Activated naive CD8-positive, alpha-beta T cell (primary cell): ENCODE data around the gene LONP2.

Source experiments
- H3K27ac Mint-ChIP-seq: one replicate; pipeline ENCODE4 v1.8.0; 2021; ENCODE audit warnings: mixed read lengths
- H3K27me3 Mint-ChIP-seq: one replicate; pipeline ENCODE4 v1.8.0; 2021; ENCODE audit warnings: mixed read lengths
- H3K36me3 Mint-ChIP-seq: one replicate; pipeline ENCODE4 v1.8.0; 2021; ENCODE audit warnings: mixed read lengths
- H3K4me1 Mint-ChIP-seq: one replicate; pipeline ENCODE4 v1.8.0; 2021; ENCODE audit warnings: low read depth, mixed read lengths
- H3K4me3 Mint-ChIP-seq: one replicate; pipeline ENCODE4 v1.8.0; 2021; ENCODE audit warnings: mild to moderate bottlenecking, mixed read lengths
- H3K9me3 Mint-ChIP-seq: one replicate; pipeline ENCODE4 v1.8.0; 2021; ENCODE audit warnings: low read depth, mixed read lengths

The LONP2 gene

DNA sequence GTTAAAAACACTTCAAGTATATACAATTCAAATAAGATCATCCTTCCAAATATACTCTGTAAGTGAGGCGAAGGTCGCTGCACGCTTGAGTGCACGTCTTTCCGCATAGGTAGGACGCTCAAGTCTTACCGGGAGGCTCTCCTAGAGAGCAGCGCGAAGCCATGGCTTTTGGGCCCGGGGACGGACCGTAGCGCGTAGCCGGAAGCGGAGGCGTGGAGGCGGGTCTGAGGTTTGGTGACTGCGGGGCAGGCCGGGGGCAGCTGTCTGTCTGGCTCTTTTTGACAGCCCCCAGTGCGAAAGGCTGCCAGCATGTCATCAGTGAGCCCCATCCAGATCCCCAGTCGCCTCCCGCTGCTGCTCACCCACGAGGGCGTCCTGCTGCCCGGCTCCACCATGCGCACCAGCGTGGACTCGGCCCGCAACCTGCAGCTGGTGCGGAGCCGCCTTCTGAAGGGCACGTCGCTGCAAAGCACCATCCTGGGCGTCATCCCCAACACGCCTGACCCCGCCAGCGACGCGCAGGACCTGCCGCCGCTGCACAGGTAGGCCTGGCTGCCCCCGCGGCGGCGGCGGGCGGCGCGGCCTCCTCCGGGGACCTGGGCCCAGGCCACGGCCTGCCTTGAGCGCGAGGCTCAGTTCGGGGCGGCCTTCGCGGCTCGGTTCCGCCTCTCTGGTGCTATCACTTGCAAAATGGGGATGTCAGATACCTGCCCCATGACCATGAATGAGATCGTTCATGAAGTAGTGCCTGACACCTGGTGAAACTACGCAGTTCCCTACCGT lies at the start of gene LONP2:
TSS of gene LONP2 (plus strand) at position 221 of the 783 bp plus-strand sequence. CDS start at position 310, 89 bp downstream.
- no peaks in the 10 kb centered on the region for H3K9me3 Mint-ChIP-seq
- peaks cover 44% of the 10 kb centered on the region for H3K4me1 Mint-ChIP-seq
- H3K36me3 Mint-ChIP-seq, result peaks cover 3% of the 10 kb centered on the region
- H3K27me3 Mint-ChIP-seq, result no peaks in the 10 kb centered on the region
- peak within 1 kb of the TSS; percentile 97 for H3K27ac Mint-ChIP-seq
- peak within 1 kb of the TSS; percentile 96 for H3K4me3 Mint-ChIP-seq

DNA sequence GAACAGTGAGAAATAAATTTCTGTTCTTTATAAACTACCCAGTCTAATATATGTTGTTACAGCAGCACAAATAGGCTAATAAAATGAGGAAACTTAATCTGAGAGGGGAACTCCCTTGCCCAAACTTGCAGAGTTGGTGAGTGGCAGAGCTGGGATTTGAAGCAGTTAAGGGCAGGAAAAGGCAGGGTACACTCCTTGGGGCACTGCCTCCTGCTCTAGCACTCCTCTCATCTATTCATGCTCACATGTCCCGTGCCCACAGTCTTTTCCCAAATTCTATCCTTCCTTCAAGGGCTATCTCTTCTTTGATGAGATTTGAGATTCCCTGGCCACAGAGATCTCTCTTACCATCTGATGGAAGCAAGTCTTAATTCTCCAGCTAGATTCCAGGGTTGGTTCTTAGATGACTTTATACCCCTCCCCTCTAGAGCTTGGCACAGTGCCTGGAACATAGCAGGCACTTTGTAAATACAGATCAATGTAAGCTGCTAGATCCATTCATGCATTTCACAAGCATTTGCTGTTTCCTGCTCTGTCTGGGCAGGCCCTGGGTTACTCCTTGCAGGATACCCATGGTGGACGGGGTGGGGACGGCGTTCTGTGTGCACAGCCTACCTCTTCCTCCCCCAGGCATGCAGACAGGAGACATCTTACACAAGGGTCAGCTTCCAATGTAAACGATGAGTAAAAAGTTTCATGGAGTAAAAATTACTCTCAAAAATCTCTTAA lies 49.1 kb upstream of the LONP2 start:
- Mint-ChIP-seq H3K27me3 (no peaks in the 10 kb centered on the region), H3K9me3 (no peaks in the 10 kb centered on the region), H3K4me3 (no peak overlapping the region), H3K27ac (no peak overlapping the region), H3K4me1 (no peaks in the 10 kb centered on the region), H3K36me3 (no peaks in the 10 kb centered on the region)

DNA sequence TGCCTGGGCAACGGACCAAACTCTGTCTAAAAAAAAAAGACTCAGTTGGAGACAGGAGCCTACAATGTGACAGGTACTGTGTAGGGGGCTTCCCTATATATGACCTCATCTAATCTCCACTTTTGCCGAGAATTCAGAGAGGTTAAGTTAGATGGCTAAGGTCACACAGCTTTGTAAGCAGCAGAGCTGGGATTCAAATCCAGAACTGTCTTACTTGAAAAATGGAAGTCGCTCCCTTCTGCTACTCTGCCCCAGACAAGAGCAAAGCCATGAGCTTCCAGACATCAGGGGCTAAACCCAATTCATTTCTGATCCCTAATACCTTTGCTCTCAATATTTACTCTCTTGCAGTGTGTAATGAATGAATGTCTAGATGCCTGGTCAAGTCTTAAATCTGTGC lies 46.8 kb upstream of the LONP2 start:
- no peaks in the 10 kb centered on the region for H3K36me3 Mint-ChIP-seq
- no peak overlapping the region for H3K4me3 Mint-ChIP-seq
- no peak overlapping the region for H3K27ac Mint-ChIP-seq
- H3K27me3 Mint-ChIP-seq, result no peaks in the 10 kb centered on the region
- H3K9me3 Mint-ChIP-seq, result no peaks in the 10 kb centered on the region
- H3K4me1 Mint-ChIP-seq, result no peaks in the 10 kb centered on the region

DNA sequence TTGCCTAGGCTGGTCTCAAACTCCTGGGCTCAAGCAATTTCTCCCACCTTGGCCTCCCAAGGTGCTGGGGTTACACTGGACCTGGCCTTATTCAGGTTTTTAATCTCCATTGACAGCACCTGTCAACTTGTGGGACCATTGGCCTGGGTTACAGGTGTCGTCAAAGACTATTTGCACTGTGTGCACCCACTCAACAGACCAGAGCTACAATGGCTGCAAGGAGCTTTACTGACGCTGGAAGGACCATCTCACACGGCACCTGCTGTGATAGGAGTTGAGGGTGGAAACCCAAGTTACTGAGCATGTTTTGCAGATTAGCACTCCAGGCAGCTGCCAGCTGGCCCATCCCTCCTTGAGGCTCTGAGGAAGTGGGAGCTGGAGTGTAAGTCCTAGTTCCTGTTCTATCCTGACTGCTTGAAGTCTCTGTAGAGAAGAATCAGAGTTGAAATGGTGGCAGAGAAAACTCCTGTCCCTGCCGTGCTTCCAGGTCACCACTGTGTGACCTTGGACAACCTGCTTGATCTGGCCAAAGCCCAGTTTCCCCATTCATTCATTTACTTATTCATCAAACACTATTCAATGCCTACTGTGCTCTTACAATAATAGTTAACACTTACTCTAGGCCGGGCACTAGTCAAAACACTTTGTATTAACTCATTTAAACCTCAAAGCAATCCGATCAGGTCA lies 42.4 kb upstream of the LONP2 start:
- H3K27me3 Mint-ChIP-seq, result peaks cover 2% of the 10 kb centered on the region
- H3K4me1 Mint-ChIP-seq, result no peaks in the 10 kb centered on the region
- no peaks in the 10 kb centered on the region for H3K36me3 Mint-ChIP-seq

DNA sequence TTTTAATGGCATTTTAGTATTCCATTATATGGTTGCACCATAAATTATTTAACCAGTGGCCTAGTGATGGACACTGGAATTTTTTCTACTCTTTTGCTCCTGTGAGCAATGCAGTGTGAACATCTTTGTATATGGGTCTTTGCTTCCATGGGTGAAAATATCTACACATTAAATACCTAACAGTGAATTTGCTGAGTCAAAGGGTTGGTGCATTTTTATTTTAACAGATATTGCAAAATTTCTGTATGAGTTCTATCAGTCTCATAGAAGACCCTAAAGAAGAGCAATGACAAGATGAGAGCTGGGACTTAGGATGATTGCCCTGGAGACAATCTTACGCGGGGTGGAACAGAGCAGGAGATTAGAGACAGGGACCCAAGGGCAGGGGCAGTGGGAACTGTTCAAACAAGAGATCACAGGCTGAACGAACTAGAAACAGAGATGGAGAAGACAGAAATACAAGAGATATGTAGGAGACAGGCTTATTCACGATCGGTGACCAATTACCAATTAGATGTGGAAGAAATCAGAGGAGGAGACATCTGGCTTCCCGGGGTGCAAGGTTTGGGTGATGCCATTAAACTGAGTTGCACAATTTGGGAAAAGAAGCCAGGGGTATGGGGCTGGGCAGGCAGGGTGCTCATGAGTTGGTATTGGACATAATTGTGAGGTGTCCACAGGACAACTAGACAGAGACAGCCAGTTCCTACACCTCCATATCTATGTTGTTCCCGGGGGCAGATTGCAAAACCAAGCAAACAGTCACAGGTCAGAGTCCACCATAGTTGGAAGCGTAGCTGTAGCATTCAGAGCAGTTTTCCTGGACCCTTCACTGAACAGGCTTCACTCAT lies 39.9 kb upstream of the LONP2 start:
- H3K27me3 Mint-ChIP-seq, result peaks cover 4% of the 10 kb centered on the region
- H3K9me3 Mint-ChIP-seq, result no peaks in the 10 kb centered on the region
- no peaks in the 10 kb centered on the region for H3K36me3 Mint-ChIP-seq
- H3K4me3 Mint-ChIP-seq, result no peak overlapping the region
- H3K27ac Mint-ChIP-seq, result no peak overlapping the region
- H3K4me1 Mint-ChIP-seq, result no peaks in the 10 kb centered on the region

More for the DNA sequence above, 42.4 kb upstream of the LONP2 start:
- no peaks in the 10 kb centered on the region for H3K9me3 Mint-ChIP-seq
- no peak overlapping the region for H3K4me3 Mint-ChIP-seq
- no peak overlapping the region for H3K27ac Mint-ChIP-seq

GRCh38 chr16:48204825-48205151 lies 39.3 kb upstream of the LONP2 start:
- Mint-ChIP-seq H3K36me3 (no peaks in the 10 kb centered on the region), H3K27me3 (peaks cover 4% of the 10 kb centered on the region), H3K9me3 (no peaks in the 10 kb centered on the region), H3K4me3 (no peak overlapping the region), H3K4me1 (no peaks in the 10 kb centered on the region), H3K27ac (no peak overlapping the region)

DNA sequence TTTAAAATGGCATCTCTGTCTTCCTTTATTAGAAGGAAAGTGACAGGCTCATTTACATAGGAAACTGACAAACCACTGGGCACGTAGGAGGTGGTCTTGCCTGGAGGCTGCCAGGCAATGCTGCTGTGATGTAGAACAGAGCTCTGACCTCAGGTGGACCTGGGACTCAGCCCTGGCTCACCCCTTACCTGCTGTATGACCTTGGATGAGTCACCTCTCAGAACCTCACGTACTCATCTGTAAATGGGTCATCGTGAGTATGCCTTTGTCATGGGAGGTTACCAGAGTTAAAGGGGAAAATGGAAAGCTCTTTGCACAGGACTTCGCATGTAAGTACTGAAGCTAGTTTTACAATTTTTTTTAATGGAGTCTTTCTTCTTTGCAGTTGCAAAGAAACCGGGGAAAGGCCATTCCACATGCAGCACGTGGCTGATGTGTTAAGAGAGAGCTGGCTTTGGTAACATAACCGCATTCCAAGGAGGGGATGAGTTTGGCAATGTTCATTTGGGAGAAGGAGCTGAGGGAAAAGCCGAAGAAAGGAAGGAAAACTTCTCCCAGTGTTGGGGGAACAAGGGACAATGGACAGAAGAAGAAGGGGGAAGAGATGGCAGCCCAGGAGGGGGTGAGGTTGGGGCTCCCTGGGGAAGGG lies 37.4 kb upstream of the LONP2 start:
- Mint-ChIP-seq H3K4me1 (no peaks in the 10 kb centered on the region), H3K36me3 (no peaks in the 10 kb centered on the region), H3K27me3 (peaks cover 4% of the 10 kb centered on the region), H3K27ac (no peak overlapping the region), H3K4me3 (no peak overlapping the region), H3K9me3 (no peaks in the 10 kb centered on the region)

DNA sequence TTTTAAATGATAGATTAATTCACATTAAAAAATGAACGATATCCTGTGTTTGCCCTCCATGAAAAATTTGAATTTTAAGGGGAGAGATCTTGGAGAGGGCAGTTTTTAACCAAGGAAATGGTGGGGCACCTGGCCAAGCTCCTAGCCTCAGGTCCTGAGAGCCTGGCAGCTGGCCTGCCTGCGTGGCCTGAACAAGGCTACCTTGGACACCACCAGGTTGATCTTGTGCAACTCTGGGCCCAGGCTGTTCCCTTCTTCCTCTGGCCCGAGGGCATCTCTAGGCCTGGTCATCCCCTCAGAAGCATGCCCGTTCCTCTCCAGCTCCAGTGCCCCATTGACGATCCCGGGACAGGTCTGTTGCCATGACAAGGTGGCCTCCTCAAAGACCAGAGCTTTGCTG lies 33.4 kb upstream of the LONP2 start:
- Mint-ChIP-seq H3K9me3 (no peaks in the 10 kb centered on the region), H3K27me3 (peaks cover 2% of the 10 kb centered on the region), H3K4me3 (no peak overlapping the region)

DNA sequence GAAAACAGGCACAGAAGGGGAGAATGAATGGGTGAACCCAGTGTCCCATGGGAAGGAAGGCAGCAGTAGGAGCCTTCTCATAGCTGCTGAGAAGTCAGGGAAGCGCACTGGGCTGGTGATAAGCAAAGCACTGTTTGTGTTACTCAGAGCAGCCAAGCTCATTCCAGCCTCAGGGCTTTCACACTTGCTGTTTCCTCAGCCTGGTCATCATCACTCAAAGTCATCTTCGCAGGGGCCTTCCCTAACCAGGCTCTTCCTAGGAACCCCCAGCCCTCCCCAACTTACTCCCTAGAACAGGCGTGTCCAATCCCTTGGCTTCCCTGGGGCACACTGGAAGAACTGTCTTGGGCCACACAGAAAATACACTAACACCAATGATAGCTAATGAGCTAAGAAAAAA lies 32.1 kb upstream of the LONP2 start:
- Mint-ChIP-seq H3K27ac (no peak overlapping the region), H3K27me3 (peaks cover 2% of the 10 kb centered on the region)

More for the DNA sequence above, 33.4 kb upstream of the LONP2 start:
- Mint-ChIP-seq H3K27ac (no peak overlapping the region), H3K4me1 (no peaks in the 10 kb centered on the region), H3K36me3 (no peaks in the 10 kb centered on the region)

DNA sequence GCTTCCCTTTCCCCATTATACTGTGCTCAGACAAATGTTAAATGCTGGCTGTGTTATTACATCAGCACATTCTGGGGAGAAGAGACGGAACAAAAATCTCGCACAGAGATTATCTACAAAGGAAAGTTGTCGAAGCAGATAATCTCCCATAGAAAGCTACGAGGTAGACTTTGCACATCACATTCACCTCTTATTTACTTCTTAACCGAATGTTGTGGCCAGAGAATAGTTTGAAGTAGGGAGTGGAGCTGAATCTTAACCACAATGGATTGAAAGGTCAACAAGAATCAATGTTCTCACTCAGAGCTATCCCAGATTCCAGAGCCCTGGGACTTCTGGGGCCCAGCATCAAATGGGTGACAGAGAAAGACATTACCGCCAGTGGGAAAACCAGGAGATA lies 28.4 kb upstream of the LONP2 start:
- Mint-ChIP-seq H3K4me3 (no peak overlapping the region), H3K4me1 (no peaks in the 10 kb centered on the region), H3K27me3 (no peaks in the 10 kb centered on the region), H3K9me3 (no peaks in the 10 kb centered on the region), H3K27ac (no peak overlapping the region), H3K36me3 (no peaks in the 10 kb centered on the region)

More for the DNA sequence above, 32.1 kb upstream of the LONP2 start:
- Mint-ChIP-seq H3K9me3 (no peaks in the 10 kb centered on the region), H3K4me3 (no peak overlapping the region), H3K4me1 (no peaks in the 10 kb centered on the region), H3K36me3 (no peaks in the 10 kb centered on the region)

- H3K9me3 Mint-ChIP-seq, result no peaks in the 10 kb centered on the region
- no peak overlapping the region for H3K27ac Mint-ChIP-seq
- no peak overlapping the region for H3K4me3 Mint-ChIP-seq
- no peaks in the 10 kb centered on the region for H3K36me3 Mint-ChIP-seq
- no peaks in the 10 kb centered on the region for H3K4me1 Mint-ChIP-seq
- no peaks in the 10 kb centered on the region for H3K27me3 Mint-ChIP-seq
These were observed 26.4 kb upstream of the LONP2 start for GRCh38 chr16:48217708-48218107.

GRCh38 chr16:48218473-48218872 lies 25.6 kb upstream of the LONP2 start:
- Mint-ChIP-seq H3K4me3 (no peak overlapping the region), H3K4me1 (no peaks in the 10 kb centered on the region), H3K27me3 (no peaks in the 10 kb centered on the region), H3K9me3 (no peaks in the 10 kb centered on the region), H3K27ac (no peak overlapping the region), H3K36me3 (no peaks in the 10 kb centered on the region)

DNA sequence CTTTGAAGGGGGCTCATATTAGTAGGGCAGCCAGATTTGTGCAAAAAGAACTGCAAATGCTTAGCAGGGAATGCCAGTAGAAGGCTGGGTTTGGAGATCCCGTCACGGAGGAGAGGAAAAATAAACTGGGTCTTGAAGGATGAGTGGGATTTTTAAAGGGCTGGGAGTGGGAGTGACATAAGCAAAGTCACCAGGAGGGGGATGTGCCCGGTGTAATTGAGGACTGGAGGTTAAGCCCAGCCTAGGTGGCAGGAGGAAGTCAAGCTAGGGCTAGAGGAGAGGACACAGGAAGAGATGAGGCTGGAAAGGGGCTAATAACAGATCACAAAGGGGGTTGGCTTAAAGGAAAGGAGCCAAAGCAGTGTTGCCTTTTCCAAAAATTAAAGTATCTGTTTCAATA lies 23.2 kb upstream of the LONP2 start:
- no peak overlapping the region for H3K27ac Mint-ChIP-seq
- H3K36me3 Mint-ChIP-seq, result no peaks in the 10 kb centered on the region
- no peaks in the 10 kb centered on the region for H3K9me3 Mint-ChIP-seq
- H3K4me3 Mint-ChIP-seq, result no peak overlapping the region
- H3K27me3 Mint-ChIP-seq, result peaks cover 4% of the 10 kb centered on the region
- H3K4me1 Mint-ChIP-seq, result no peaks in the 10 kb centered on the region

GRCh38 chr16:48223490-48223889 lies 20.6 kb upstream of the LONP2 start:
- Mint-ChIP-seq H3K4me1 (no peaks in the 10 kb centered on the region), H3K9me3 (no peaks in the 10 kb centered on the region), H3K36me3 (no peaks in the 10 kb centered on the region), H3K27ac (no peak overlapping the region), H3K27me3 (peaks cover 4% of the 10 kb centered on the region), H3K4me3 (no peak overlapping the region)
